ENCODE data around the gene GPR87.

GRCh38 chr3:151281671-151282324, 34.8 kb downstream of the GPR87 start:
- TF ChIP-seq CTCF (conservative IDR thresholded peaks at IDR 0.05; ENCODE audit: low read depth, low read length) (no peak), EZH2 (IDR thresholded peaks at IDR 0.05; ENCODE audit: borderline replicate concordance, low read depth, low read length, poor library complexity, severe bottlenecking) (no peak)
